Brain microvascular endothelial cell (primary cell): Measurements from ENCODE around the gene DPH7.
A peak's percentile ranks its signal among the peaks of the same experiment; 100 is the strongest.

Source experiments
- DNase-seq: peaks from one replicate; pipeline ENCODE4 v3.0.0-alpha.2; 2020
- H3K27ac ChIP-seq: fragments of 250-450 bp; sonication (Bioruptor Pico); 2 replicates; pipeline ENCODE4 v1.5.1; 2020; ENCODE audit warnings: mild to moderate bottlenecking, moderate library complexity
- H3K27me3 ChIP-seq: fragments of 250-450 bp; sonication (Bioruptor Pico); replicated peaks from 2 replicates; pipeline ENCODE4 v1.5.1; 2020; ENCODE audit warnings: mild to moderate bottlenecking
- H3K36me3 ChIP-seq: fragments of 250-450 bp; sonication (Bioruptor Pico); replicated peaks from 2 replicates; pipeline ENCODE4 v1.5.1; 2020; ENCODE audit warnings: mild to moderate bottlenecking
- H3K4me3 ChIP-seq: 2 replicates; pipeline ENCODE4 v1.5.1; 2011; ENCODE audit warnings: low read depth, mild to moderate bottlenecking, control low read depth, low read length, moderate library complexity
- CTCF ChIP-seq: IDR thresholded peaks from 2 replicates; pipeline ENCODE4 v1.5.1; 2011; ENCODE audit warnings: low read depth, mild to moderate bottlenecking, moderate library complexity, low read length, control low read depth, inconsistent platforms; ENCODE audit errors: missing control alignments
- in situ Hi-C: cut with HindIII; loops from 2 replicates; pipeline ENCODE4 v1.10.0; 2017; ENCODE audit warnings: low sequenced_read_pairs, low pct_ligation_motif_present

DPH7 gene

GRCh38 chr9:137590123-137590468 is 11.4 kb upstream of the DPH7 start:
- H3K36me3 ChIP-seq, result peaks cover 19% of the 10 kb centered on the region
- no peak for DNase-seq
- in situ Hi-C loops, result no loop called here
- no peak overlapping the region for H3K27ac ChIP-seq
- H3K4me3 ChIP-seq, result peak overlapping the region; percentile 66
- H3K27me3 ChIP-seq, result no peaks in the 10 kb centered on the region
- no peak for TF ChIP-seq CTCF

GRCh38 chr9:137589441-137590122 is 10.9 kb upstream of the DPH7 start:
- in situ Hi-C loops, result no loop called here
- H3K4me3 ChIP-seq, result peak overlapping the region; percentile 66
- DNase-seq, result no peak

GRCh38 chr9:137588891-137589290 is 10.2 kb upstream of the DPH7 start:
- Histone ChIP-seq H3K4me3 (peak overlapping the region; percentile 66), H3K27ac (no peak overlapping the region), H3K36me3 (peaks cover 25% of the 10 kb centered on the region), H3K27me3 (no peaks in the 10 kb centered on the region)
- no peak for DNase-seq
- TF ChIP-seq CTCF, result no peak
- in situ Hi-C loops, result no loop called here

More at GRCh38 chr9:137589441-137590122, 10.9 kb upstream of the DPH7 start:
- H3K36me3 ChIP-seq, result peaks cover 19% of the 10 kb centered on the region
- TF ChIP-seq CTCF, result no peak
- H3K27me3 ChIP-seq, result no peaks in the 10 kb centered on the region
- H3K27ac ChIP-seq, result no peak overlapping the region

- DNase-seq, result no peak
- in situ Hi-C loops, result no loop called here
- TF ChIP-seq CTCF, result no peak
- Histone ChIP-seq H3K36me3 (peaks cover 28% of the 10 kb centered on the region), H3K27me3 (no peaks in the 10 kb centered on the region), H3K4me3 (no peak overlapping the region), H3K27ac (no peak overlapping the region)
Measured at GRCh38 chr9:137588311-137588710, 9.6 kb upstream of the DPH7 start.

- peaks cover 37% of the 10 kb centered on the region for H3K36me3 ChIP-seq
- H3K27me3 ChIP-seq, result no peaks in the 10 kb centered on the region
- TF ChIP-seq CTCF, result no peak
- no peak overlapping the region for H3K27ac ChIP-seq
- in situ Hi-C loops, result no loop called here
- H3K4me3 ChIP-seq, result no peak overlapping the region
- DNase-seq, result no peak
Measured at GRCh38 chr9:137586854-137587253, 8.1 kb upstream of the DPH7 start.

GRCh38 chr9:137583957-137584356 is 5.2 kb upstream of the DPH7 start:
- in situ Hi-C loops, result no loop called here
- Histone ChIP-seq H3K27ac (no peak overlapping the region), H3K4me3 (no peak overlapping the region), H3K36me3 (peaks cover 42% of the 10 kb centered on the region), H3K27me3 (no peaks in the 10 kb centered on the region)
- no peak for TF ChIP-seq CTCF
- no peak for DNase-seq
